WI38 (cell line): ENCODE data around the gene PEAK1.

ENCODE experiments used
- H3K4me3 ChIP-seq: 2 replicates; pipeline ENCODE4 v1.5.1; 2011; ENCODE audit warnings: low read depth, mild to moderate bottlenecking, control low read depth, low read length
- TF ChIP-seq, protein P1 (sequence below): IDR thresholded peaks from 2 replicates; pipeline ENCODE4 v1.5.1; 2012; ENCODE audit warnings: low read depth, mild to moderate bottlenecking, control low read depth, low read length

PEAK1 gene

GRCh38 chr15:77356305-77356704 is 63.6 kb downstream of the PEAK1 start:
- TF ChIP-seq, protein P1, sequence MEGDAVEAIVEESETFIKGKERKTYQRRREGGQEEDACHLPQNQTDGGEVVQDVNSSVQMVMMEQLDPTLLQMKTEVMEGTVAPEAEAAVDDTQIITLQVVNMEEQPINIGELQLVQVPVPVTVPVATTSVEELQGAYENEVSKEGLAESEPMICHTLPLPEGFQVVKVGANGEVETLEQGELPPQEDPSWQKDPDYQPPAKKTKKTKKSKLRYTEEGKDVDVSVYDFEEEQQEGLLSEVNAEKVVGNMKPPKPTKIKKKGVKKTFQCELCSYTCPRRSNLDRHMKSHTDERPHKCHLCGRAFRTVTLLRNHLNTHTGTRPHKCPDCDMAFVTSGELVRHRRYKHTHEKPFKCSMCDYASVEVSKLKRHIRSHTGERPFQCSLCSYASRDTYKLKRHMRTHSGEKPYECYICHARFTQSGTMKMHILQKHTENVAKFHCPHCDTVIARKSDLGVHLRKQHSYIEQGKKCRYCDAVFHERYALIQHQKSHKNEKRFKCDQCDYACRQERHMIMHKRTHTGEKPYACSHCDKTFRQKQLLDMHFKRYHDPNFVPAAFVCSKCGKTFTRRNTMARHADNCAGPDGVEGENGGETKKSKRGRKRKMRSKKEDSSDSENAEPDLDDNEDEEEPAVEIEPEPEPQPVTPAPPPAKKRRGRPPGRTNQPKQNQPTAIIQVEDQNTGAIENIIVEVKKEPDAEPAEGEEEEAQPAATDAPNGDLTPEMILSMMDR: no peak
- no peak overlapping the region for H3K4me3 ChIP-seq

- TF ChIP-seq, protein P1: no peak
- H3K4me3 ChIP-seq: no peak overlapping the region
These were observed 64.6 kb downstream of the PEAK1 start for GRCh38 chr15:77355321-77355720.

GRCh38 chr15:77354063-77354462 is 65.8 kb downstream of the PEAK1 start:
- TF ChIP-seq, protein P1: no peak
- H3K4me3 ChIP-seq: no peak overlapping the region

DNA sequence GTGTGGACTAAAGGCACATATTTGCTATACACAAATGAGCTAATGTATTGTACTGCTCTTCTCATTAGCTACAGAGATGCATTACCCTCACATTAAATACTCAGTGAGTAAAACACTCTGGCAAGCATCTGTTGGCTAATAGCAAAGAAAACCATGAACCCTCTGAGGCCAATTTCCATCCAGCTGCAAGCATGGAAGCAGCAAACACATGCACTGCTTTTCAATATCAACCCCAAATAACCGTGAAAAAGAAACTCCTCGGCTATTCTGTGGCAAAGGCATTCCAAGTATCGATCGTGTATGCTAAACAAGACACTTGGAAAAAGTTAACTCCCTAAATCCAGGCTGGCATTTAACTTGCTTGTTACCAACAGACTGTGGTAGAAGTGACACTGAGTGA is 67.0 kb downstream of the PEAK1 start:
- TF ChIP-seq, protein P1: no peak

DNA sequence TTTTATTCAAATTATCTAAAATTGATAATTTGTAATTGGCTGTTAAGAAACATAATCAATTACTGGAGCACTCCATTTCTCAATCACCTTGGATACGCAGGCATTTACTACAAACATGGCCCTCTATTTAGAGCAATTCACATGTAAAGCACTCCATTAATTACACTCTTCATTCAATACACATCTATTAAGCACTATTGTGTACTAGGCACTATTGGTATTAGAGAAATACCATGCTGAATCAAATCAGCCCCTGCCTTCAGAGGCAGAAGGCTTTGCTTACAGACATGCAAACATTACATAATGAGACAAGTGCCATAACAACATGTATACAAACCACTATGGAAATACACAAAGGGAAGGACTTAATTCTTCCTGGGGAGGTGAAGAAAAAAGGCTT is 69.1 kb downstream of the PEAK1 start:
- TF ChIP-seq, protein P1: no peak
- no peak overlapping the region for H3K4me3 ChIP-seq

More for the DNA sequence above, 67.0 kb downstream of the PEAK1 start:
- no peak overlapping the region for H3K4me3 ChIP-seq

DNA sequence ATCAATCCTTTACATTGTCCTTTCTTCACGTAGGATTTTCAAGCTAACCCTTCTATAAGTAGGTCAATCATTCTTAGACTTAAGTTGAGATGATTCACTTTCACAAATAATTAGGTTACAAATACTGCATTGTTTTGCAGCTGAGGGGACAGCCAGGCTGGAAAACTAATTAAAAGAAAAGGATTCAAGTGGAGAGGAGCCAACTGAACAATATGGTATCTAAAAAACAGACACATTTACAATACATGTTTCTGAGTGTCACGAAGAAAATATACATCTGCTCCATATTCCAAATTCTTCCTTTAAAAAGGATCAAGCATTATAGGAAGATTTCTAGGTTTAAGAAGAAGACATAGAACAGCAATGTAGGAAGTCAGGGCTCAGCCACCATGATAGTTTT is 70.2 kb downstream of the PEAK1 start:
- H3K4me3 ChIP-seq: no peak overlapping the region
- TF ChIP-seq, protein P1: no peak

- TF ChIP-seq, protein P1: no peak
- no peak overlapping the region for H3K4me3 ChIP-seq
These were observed 71.4 kb downstream of the PEAK1 start for GRCh38 chr15:77348511-77348910.
